ENCODE data around the gene SH2D1A. TPM values are rescaled to one million over a fixed set of nuclear protein-coding genes. Genes with fewer than 3 reads are reported as not detected.
"Not testable (repeated sequence)": the region's sequence is repeated elsewhere in the genome, so short reads cannot be mapped to it uniquely, and the experiment has no call there.

SH2D1A gene
- total and polyA plus RNA-seq, 11 donors, result 0.04 to 3.4 (median 0.42) TPM; not detected in 7

- H3K27me3 ChIP-seq, result no peaks in the 10 kb centered on the region
- H3K4me1 ChIP-seq, result no peaks in the 10 kb centered on the region
- intact Hi-C loops (cut with DNase I), result no loop called here
- H3K36me3 ChIP-seq, result no peaks in the 10 kb centered on the region
- ATAC-seq (peak in 3 of 4 donors; percentile 73 to 94 (median 82)), DNase-seq (peak in 4 of 5 donors; percentile 29 to 37 (median 29))
- TF ChIP-seq POLR2A (IDR thresholded peaks at IDR 0.05) (no peak), CTCF (IDR thresholded peaks at IDR 0.05) (peak; percentile 20 to 60 (median 49))
- H3K27ac ChIP-seq, result no peak overlapping the region
- WGBS, 4 donors, result 20 to 32% (median 27%) methylated on average over 12 of the region's 12 CpGs
- H3K4me3 ChIP-seq, result no peak overlapping the region
- H3K9me3 ChIP-seq, result no peaks in the 10 kb centered on the region
Observed at GRCh38 chrX:124406294-124407014, 60.1 kb downstream of the SH2D1A start.

GRCh38 chrX:124407226-124407625 is 60.9 kb downstream of the SH2D1A start:
- H3K4me3 ChIP-seq, result no peak overlapping the region
- 47 to 75% (median 60%) methylated on average over 1 of the region's 1 CpG for WGBS, 4 donors
- TF ChIP-seq POLR2A (IDR thresholded peaks at IDR 0.05) (no peak), CTCF (IDR thresholded peaks at IDR 0.05) (no peak)
- no peak for ATAC-seq
- no peaks in the 10 kb centered on the region for H3K36me3 ChIP-seq
- intact Hi-C loops (cut with DNase I), result no loop called here
- H3K9me3 ChIP-seq, result no peaks in the 10 kb centered on the region
- no peak for DNase-seq
- no peak overlapping the region for H3K27ac ChIP-seq
- H3K4me1 ChIP-seq, result no peaks in the 10 kb centered on the region
- H3K27me3 ChIP-seq, result no peaks in the 10 kb centered on the region

GRCh38 chrX:124408380-124408779 is 62.0 kb downstream of the SH2D1A start:
- ATAC-seq; H3K36me3 ChIP-seq; intact Hi-C loops (cut with DNase I); H3K4me3 ChIP-seq; H3K27ac ChIP-seq; H3K27me3 ChIP-seq; H3K4me1 ChIP-seq; H3K9me3 ChIP-seq; DNase-seq: not testable (repeated sequence)
- 70 to 77% (median 74%) methylated on average over 4 to 6 of the region's 6 CpGs for WGBS, 4 donors

GRCh38 chrX:124413244-124413643 is 66.9 kb downstream of the SH2D1A start:
- TF ChIP-seq POLR2A (IDR thresholded peaks at IDR 0.05) (no peak), CTCF (IDR thresholded peaks at IDR 0.05) (no peak)
- ATAC-seq (no peak), DNase-seq (no peak)
- H3K9me3 ChIP-seq, result no peaks in the 10 kb centered on the region
- intact Hi-C loops (cut with DNase I), result no loop called here
- H3K36me3 ChIP-seq, result no peaks in the 10 kb centered on the region
- H3K27ac ChIP-seq, result no peak overlapping the region
- WGBS, 4 donors, result 77 to 90% (median 82%) methylated on average over 6 of the region's 6 CpGs
- no peaks in the 10 kb centered on the region for H3K4me1 ChIP-seq
- H3K27me3 ChIP-seq, result no peaks in the 10 kb centered on the region
- H3K4me3 ChIP-seq, result no peak overlapping the region

GRCh38 chrX:124414281-124414680 is 67.9 kb downstream of the SH2D1A start:
- DNase-seq (no peak), ATAC-seq (no peak)
- no peaks in the 10 kb centered on the region for H3K9me3 ChIP-seq
- H3K36me3 ChIP-seq, result no peaks in the 10 kb centered on the region
- H3K27ac ChIP-seq, result no peak overlapping the region
- no peak overlapping the region for H3K4me3 ChIP-seq
- TF ChIP-seq POLR2A (IDR thresholded peaks at IDR 0.05) (no peak), CTCF (IDR thresholded peaks at IDR 0.05) (no peak)
- WGBS, 4 donors, result 55 to 85% (median 70%) methylated on average over 5 of the region's 5 CpGs
- intact Hi-C loops (cut with DNase I), result no loop called here
- H3K27me3 ChIP-seq, result no peaks in the 10 kb centered on the region
- no peaks in the 10 kb centered on the region for H3K4me1 ChIP-seq
